Measurements from ENCODE around the gene OR12D1. TPM values are rescaled to one million over a fixed set of nuclear protein-coding genes. Genes with fewer than 3 reads are reported as not detected.

The OR12D1 gene
- total RNA-seq, 4 donors from 2014 or later, result not detected

DNA sequence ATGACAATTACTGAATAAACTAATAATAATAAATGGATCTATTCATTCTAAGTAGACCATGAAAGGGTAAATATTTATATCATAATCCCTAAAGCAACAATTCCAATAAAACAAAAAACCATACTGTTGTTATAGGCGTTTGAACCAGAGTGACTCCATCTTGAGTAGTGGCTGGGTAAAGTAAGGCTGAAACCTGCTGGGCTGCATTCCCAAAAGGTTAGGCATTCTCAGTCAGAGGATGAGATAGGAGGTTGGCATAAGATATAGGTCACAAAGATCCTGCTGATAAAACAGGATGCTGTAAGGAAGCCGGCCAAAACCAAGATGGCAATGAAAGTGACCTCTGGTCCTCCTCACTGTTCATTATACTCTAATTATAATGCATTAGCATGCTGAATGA, 50.6 kb downstream of the OR12D1 start:
- intact Hi-C loops (cut with DNase I), result no loop called here
- no peaks in the 10 kb centered on the region for H3K9me3 ChIP-seq
- no peak for TF ChIP-seq POLR2A (IDR thresholded peaks at IDR 0.05)
- TF ChIP-seq CTCF (IDR thresholded peaks at IDR 0.05), result no peak
- 60 to 62% methylated on average over 2 of the region's 2 CpGs for WGBS, 2 donors
- DNase-seq, result no peak
- H3K4me3 ChIP-seq (replicated peaks in 1 of 3), result no peak overlapping the region
- H3K36me3 ChIP-seq, result no peaks in the 10 kb centered on the region
- no peaks in the 10 kb centered on the region for H3K4me1 ChIP-seq
- no peak overlapping the region for H3K27ac ChIP-seq
- no peaks in the 10 kb centered on the region for H3K27me3 ChIP-seq

DNA sequence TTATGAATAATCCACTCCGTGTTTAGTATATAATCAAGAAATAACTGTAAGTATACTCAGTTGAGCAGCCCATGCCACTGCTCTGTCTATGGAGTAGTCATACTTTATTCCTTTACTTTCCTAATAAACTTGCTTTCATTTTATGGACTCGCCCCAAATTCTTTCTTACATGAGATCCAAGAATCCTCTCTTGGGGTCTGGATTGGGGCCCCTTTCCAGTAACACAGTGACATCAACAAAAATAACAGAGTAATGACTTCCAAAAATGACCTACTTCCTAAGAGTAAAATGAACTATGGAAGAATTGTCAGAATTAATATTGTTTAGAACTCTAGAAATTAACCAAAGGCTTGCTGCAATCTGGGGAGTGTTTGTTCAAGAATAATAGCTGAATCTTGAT, 51.1 kb downstream of the OR12D1 start:
- Histone ChIP-seq H3K4me1 (no peaks in the 10 kb centered on the region), H3K27me3 (no peaks in the 10 kb centered on the region), H3K27ac (no peak overlapping the region), H3K36me3 (no peaks in the 10 kb centered on the region), H3K4me3 (replicated peaks in 1 of 3) (no peak overlapping the region), H3K9me3 (no peaks in the 10 kb centered on the region)
- WGBS, 2 donors, result 69 to 77% methylated on average over 2 of the region's 2 CpGs
- intact Hi-C loops (cut with DNase I), result no loop called here
- DNase-seq, result no peak
- no peak for TF ChIP-seq POLR2A (IDR thresholded peaks at IDR 0.05)
- no peak for TF ChIP-seq CTCF (IDR thresholded peaks at IDR 0.05)

GRCh38 chr6:29466241-29466640, 51.5 kb downstream of the OR12D1 start:
- Histone ChIP-seq H3K9me3 (no peaks in the 10 kb centered on the region), H3K27ac (no peak overlapping the region), H3K36me3 (no peaks in the 10 kb centered on the region), H3K4me1 (no peaks in the 10 kb centered on the region), H3K27me3 (no peaks in the 10 kb centered on the region), H3K4me3 (replicated peaks in 1 of 3) (no peak overlapping the region)
- no peak for DNase-seq
- no peak for TF ChIP-seq POLR2A (IDR thresholded peaks at IDR 0.05)
- no peak for TF ChIP-seq CTCF (IDR thresholded peaks at IDR 0.05)
- intact Hi-C loops (cut with DNase I), result no loop called here
- WGBS, 2 donors, result 49 to 61% methylated on average over 6 of the region's 6 CpGs

Other genes with a start within 250 kb of the OR12D1 start
- gene OR2J2, start 244.0 kb upstream of the OR12D1 start, total RNA-seq, result under 1 TPM in 1 of 4 donors, not detected in 3; 0.44 TPM
- not detected for gene OR14J1, start 113.2 kb upstream of the OR12D1 start, total RNA-seq
- not detected for gene OR5V1, start 46.1 kb upstream of the OR12D1 start, total RNA-seq
- not detected for gene OR12D3, start 39.6 kb upstream of the OR12D1 start, total RNA-seq
- not detected for gene OR12D2, start 19.3 kb upstream of the OR12D1 start, total RNA-seq
- not detected for gene OR10C1, start 24.4 kb downstream of the OR12D1 start, total RNA-seq
- not detected for gene OR11A1, start 42.1 kb downstream of the OR12D1 start, total RNA-seq
- not detected for gene OR2H1, start 42.2 kb downstream of the OR12D1 start, total RNA-seq
- gene MAS1L, start 73.0 kb downstream of the OR12D1 start, total RNA-seq, result not detected
- gene UBD, start 144.8 kb downstream of the OR12D1 start, total RNA-seq, result 1 to 10 TPM in 1 of 4 donors, under 1 TPM in 1, not detected in 2; 0.93 to 1.5 TPM
- not detected for gene OR2H2, start 170.2 kb downstream of the OR12D1 start, total RNA-seq
- gene GABBR1, start 218.3 kb downstream of the OR12D1 start, total RNA-seq, result 10 to 100 TPM; 20.4 to 34.3 (median 23.8) TPM
- gene MOG, start 242.2 kb downstream of the OR12D1 start, total RNA-seq, result not detected